A673 (cell line): ENCODE measurements around the gene SPAG16. TPM values are rescaled to one million over a fixed set of nuclear protein-coding genes. Genes with fewer than 3 reads are reported as not detected.

Source experiments
- BruUV-seq: library from RNA; stranded (reverse); fragments of 400-500 nt; replicated peaks from 2 replicates; lab custom pipeline; 2021; lab: Mats Ljungman, UMichigan
- CTCF ChIA-PET: fragments of 300-600 bp; sonication (Branson Sonifier 250); formaldehyde crosslinking; loops from one replicate; lab custom pipeline; 2022; ENCODE audit warnings: antibody characterized with exemption; lab: Charles Lee
- POLR2A ChIA-PET: fragments of 300-600 bp; sonication (Branson Sonifier 250); formaldehyde crosslinking; loops from one replicate; lab custom pipeline; 2022; ENCODE audit warnings: antibody characterized with exemption; ENCODE audit not compliant: low non-redundant PET; lab: Charles Lee
- DNase-seq: peaks from one replicate; pipeline ENCODE4 v3.0.0-alpha.2; 2015; ENCODE audit warnings: low spot score
- H3K27ac ChIP-seq: fragments of 200-600 bp; sonication (generic); 2 replicates; pipeline ENCODE4 v1.5.1; 2016; ENCODE audit warnings: mixed run types, low read depth, mild to moderate bottlenecking, mixed read lengths, antibody characterized with exemption, low read length; ENCODE audit not compliant: poor library complexity, severe bottlenecking
- H3K27me3 ChIP-seq: fragments of 200-600 bp; sonication (generic); replicated peaks from 2 replicates; pipeline ENCODE4 v1.6.1; 2017; ENCODE audit warnings: mixed run types, low read depth, mild to moderate bottlenecking, mixed read lengths, antibody characterized with exemption, low read length; ENCODE audit not compliant: insufficient read depth, poor library complexity
- H3K36me3 ChIP-seq: fragments of 200-600 bp; sonication (generic); 2 replicates; pipeline ENCODE4 v1.6.1; 2016; ENCODE audit warnings: mixed run types, mild to moderate bottlenecking, mixed read lengths, antibody characterized with exemption, low read length; ENCODE audit not compliant: insufficient read depth, poor library complexity, severe bottlenecking
- H3K4me1 ChIP-seq: fragments of 200-600 bp; sonication (generic); 2 replicates; pipeline ENCODE4 v1.6.1; 2017; ENCODE audit warnings: mixed run types, mild to moderate bottlenecking, mixed read lengths, antibody characterized with exemption, low read length; ENCODE audit not compliant: insufficient read depth, poor library complexity, severe bottlenecking
- H3K4me3 ChIP-seq: fragments of 200-600 bp; sonication (generic); 2 replicates; pipeline ENCODE4 v1.5.1; 2016; ENCODE audit warnings: low read depth, mixed run types, mild to moderate bottlenecking, mixed read lengths, low read length; ENCODE audit not compliant: poor library complexity, severe bottlenecking
- H3K9me3 ChIP-seq: fragments of 200-600 bp; sonication (generic); 2 replicates; pipeline ENCODE4 v1.6.1; 2016; ENCODE audit warnings: mixed run types, low read depth, mild to moderate bottlenecking, mixed read lengths, antibody characterized with exemption, low read length; ENCODE audit not compliant: poor library complexity, severe bottlenecking
- CTCF ChIP-seq: fragments of 300-800, 200-600 bp; sonication (generic); conservative IDR thresholded peaks from 2 replicates; pipeline ENCODE4 v1.5.1; 2017; ENCODE audit warnings: low read depth, mild to moderate bottlenecking, antibody characterized with exemption, low read length, moderate library complexity, mixed read lengths
- EZH2 ChIP-seq: fragments of 200-600 bp; sonication (generic); IDR thresholded peaks from 2 replicates; pipeline ENCODE4 v1.6.1; 2017; ENCODE audit warnings: borderline replicate concordance, low read depth, mild to moderate bottlenecking, mixed read lengths, antibody characterized with exemption, low read length; ENCODE audit not compliant: poor library complexity, severe bottlenecking
- intact Hi-C: fragments of 100-400 bp; cut with micrococcal nuclease; formaldehyde crosslinking; loops from one replicate; pipeline ENCODE4 v1.10.0; 2022; ENCODE audit not compliant: unreplicated experiment
- total RNA-seq: library from RNA; stranded (reverse); gene quantifications from 2 replicates; pipeline ENCODE4 v1.2.3, GENCODE V29; 2021

Gene SPAG16
- total RNA-seq, 1 experiment from 2014 or later = 13.1 TPM

GRCh38 chr2:214410128-214410775 lies 1126.0 kb downstream of the SPAG16 start:
- BruUV-seq = no TSS peak
- CTCF ChIA-PET = interaction anchor here (0.6 kb wide), 1 partner anchor 64 kb away, joined by 3 read pairs; no protein-coding TSS in a partner anchor
- Histone ChIP-seq H3K27ac (no peak overlapping the region), H3K9me3 (no peaks in the 10 kb centered on the region), H3K4me1 (no peaks in the 10 kb centered on the region), H3K27me3 (no peaks in the 10 kb centered on the region), H3K4me3 (no peak overlapping the region), H3K36me3 (no peaks in the 10 kb centered on the region)
- TF ChIP-seq CTCF (no peak), EZH2 (no peak)
- intact Hi-C loops = no loop called here
- POLR2A ChIA-PET = no interaction called here
- no peak for DNase-seq

- H3K27me3 ChIP-seq = no peaks in the 10 kb centered on the region
- POLR2A ChIA-PET = interaction anchor here (0.6 kb wide), 1 partner anchor 1006 kb away, joined by 3 read pairs; no protein-coding TSS in a partner anchor
- H3K9me3 ChIP-seq = no peaks in the 10 kb centered on the region
- no peak for TF ChIP-seq CTCF
- TF ChIP-seq EZH2 = no peak
- H3K4me1 ChIP-seq = no peaks in the 10 kb centered on the region
- BruUV-seq = no TSS peak
- CTCF ChIA-PET = interaction anchor here (0.6 kb wide), 1 partner anchor 63 kb away, joined by 3 read pairs; no protein-coding TSS in a partner anchor
- peak; percentile 81 for DNase-seq
- intact Hi-C loops = no loop called here
- no peak within 1 kb of the TSS for H3K27ac ChIP-seq
- no peak within 1 kb of the TSS for H3K4me3 ChIP-seq
- H3K36me3 ChIP-seq = no peaks in the 10 kb centered on the region
These were observed 1126.8 kb downstream of the SPAG16 start, which contains the start of gene VWC2L for GRCh38 chr2:214410918-214411554. TSS of gene VWC2L (plus strand) at chr2:214411054. CDS start at chr2:214414194, 3,140 bp downstream.

GRCh38 chr2:214412679-214413078 lies 1128.4 kb downstream of the SPAG16 start:
- no peak overlapping the region for H3K27ac ChIP-seq
- DNase-seq = no peak
- no TSS peak for BruUV-seq
- CTCF ChIA-PET = no interaction called here
- H3K4me1 ChIP-seq = no peaks in the 10 kb centered on the region
- no peaks in the 10 kb centered on the region for H3K9me3 ChIP-seq
- intact Hi-C loops = no loop called here
- H3K4me3 ChIP-seq = no peak overlapping the region
- H3K27me3 ChIP-seq = no peaks in the 10 kb centered on the region
- TF ChIP-seq EZH2 (no peak), CTCF (no peak)
- H3K36me3 ChIP-seq = no peaks in the 10 kb centered on the region
- POLR2A ChIA-PET = no interaction called here
